Right atrium auricular region (tissue), 2 donors: Measurements from ENCODE around the gene SLC9A1. TPM values are rescaled to one million over a fixed set of nuclear protein-coding genes. Genes with fewer than 3 reads are reported as not detected.

Experiments
- DNase-seq: peaks from one replicate; pipeline ENCODE4 v3.0.0-alpha.2; 2019; ENCODE audit warnings: low spot score
- H3K27ac ChIP-seq, 2 donors: fragments of 200-600 bp; sonication (generic); 1 replicate in 1 of 2; 2 replicates in 1 of 2; pipeline ENCODE4 v1.5.1; 2016 to 2019
- H3K27me3 ChIP-seq, 2 donors: fragments of 200-600 bp; sonication (generic); one replicate each; pipeline versions ENCODE4 v1.5.1 to v1.6.0; 2017 to 2019
- H3K36me3 ChIP-seq: fragments of 200-600 bp; sonication (generic); one replicate; pipeline ENCODE4 v1.5.1; 2016
- H3K4me1 ChIP-seq, 2 donors: fragments of 200-600 bp; sonication (generic); one replicate each; pipeline versions ENCODE4 v1.5.1 to v1.6.0; 2017 to 2019
- H3K4me3 ChIP-seq, 2 donors: fragments of 200-600 bp; sonication (generic); 1 replicate in 1 of 2; 2 replicates in 1 of 2; pipeline ENCODE4 v1.5.1; 2017 to 2019; ENCODE audit warnings: mild to moderate bottlenecking in 1 of 2, moderate library complexity in 1 of 2
- H3K9me3 ChIP-seq, 2 donors: fragments of 200-600 bp; sonication (generic); one replicate each; pipeline ENCODE4 v1.5.1; 2019
- total RNA-seq, 2 donors: library from RNA; depleted of rRNA; stranded (reverse); fragments of >200 nt; gene quantifications; one replicate each; pipeline ENCODE4 v1.1.0, GENCODE V29; 2016
- TF ChIP-seq, protein P1 (sequence below), 2 donors: fragments of 200-600 bp; sonication (generic); IDR thresholded peaks; one replicate each; pipeline ENCODE4 v1.5.1; 2019; ENCODE audit warnings: antibody characterized with exemption in 2 of 2

Gene SLC9A1
- total RNA-seq, 2 donors from 2014 or later: 20.0 to 28.3 TPM

DNA sequence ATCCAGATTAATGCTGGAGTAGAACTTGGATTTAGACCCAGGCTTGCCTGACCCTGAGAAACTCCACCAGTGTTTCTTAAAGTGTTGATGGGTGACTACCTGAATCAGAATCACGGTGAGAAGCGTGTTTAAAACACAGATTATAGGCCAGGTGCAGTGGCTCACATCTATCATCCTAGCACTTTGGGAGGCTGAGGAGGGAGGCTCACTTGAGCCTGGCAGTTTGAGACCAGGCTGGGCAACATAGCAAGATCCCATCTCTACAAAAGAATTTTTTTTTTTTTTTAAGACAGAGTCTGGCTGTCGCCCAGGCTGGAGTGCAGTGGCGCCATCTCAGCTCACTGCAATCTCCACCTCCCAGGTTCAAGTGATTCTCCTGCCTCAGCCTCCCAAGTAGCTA lies 86.0 kb downstream of the SLC9A1 start:
- no peaks in the 10 kb centered on the region for H3K36me3 ChIP-seq
- no peaks in the 10 kb centered on the region for H3K9me3 ChIP-seq
- no peak overlapping the region for H3K27ac ChIP-seq
- no peak overlapping the region for H3K4me3 ChIP-seq
- H3K4me1 ChIP-seq: peaks cover 0 to 9% of the 10 kb centered on the region in 2 donors
- H3K27me3 ChIP-seq: no peaks in the 10 kb centered on the region
- TF ChIP-seq, protein P1, sequence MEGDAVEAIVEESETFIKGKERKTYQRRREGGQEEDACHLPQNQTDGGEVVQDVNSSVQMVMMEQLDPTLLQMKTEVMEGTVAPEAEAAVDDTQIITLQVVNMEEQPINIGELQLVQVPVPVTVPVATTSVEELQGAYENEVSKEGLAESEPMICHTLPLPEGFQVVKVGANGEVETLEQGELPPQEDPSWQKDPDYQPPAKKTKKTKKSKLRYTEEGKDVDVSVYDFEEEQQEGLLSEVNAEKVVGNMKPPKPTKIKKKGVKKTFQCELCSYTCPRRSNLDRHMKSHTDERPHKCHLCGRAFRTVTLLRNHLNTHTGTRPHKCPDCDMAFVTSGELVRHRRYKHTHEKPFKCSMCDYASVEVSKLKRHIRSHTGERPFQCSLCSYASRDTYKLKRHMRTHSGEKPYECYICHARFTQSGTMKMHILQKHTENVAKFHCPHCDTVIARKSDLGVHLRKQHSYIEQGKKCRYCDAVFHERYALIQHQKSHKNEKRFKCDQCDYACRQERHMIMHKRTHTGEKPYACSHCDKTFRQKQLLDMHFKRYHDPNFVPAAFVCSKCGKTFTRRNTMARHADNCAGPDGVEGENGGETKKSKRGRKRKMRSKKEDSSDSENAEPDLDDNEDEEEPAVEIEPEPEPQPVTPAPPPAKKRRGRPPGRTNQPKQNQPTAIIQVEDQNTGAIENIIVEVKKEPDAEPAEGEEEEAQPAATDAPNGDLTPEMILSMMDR (IDR thresholded peaks at IDR 0.05): no peak
- no peak for DNase-seq

DNA sequence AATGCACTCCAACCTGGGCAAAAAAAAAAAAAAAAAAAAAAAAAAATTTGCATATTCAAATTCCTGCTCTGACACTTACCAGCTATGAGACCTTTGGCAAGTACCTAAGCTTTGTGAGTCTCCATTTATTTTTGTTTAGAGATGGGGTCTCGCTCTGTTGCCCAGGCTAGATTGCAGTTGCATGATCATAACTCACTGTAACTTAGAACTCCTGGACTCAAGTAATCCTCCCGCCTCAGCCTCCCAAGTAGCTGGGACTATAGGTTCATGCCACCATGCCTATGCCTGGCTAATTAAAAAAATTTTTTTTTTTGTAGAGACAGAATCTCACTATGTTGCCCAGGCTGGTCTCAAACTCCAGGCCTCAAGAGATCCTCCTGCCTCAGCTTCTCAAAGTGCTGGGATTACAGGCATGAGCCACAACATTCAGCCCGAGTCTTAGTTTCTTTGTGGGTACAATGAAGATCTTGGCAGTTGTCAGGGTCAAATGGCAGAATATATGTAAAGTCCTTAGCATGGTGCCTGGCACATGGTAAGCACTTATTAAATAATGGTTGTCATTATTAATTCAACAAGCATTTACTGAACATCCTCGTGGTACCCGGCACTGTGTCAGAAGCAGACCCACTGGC lies 88.8 kb downstream of the SLC9A1 start:
- H3K4me1 ChIP-seq: peaks cover 0 to 6% of the 10 kb centered on the region in 2 donors
- TF ChIP-seq, protein P1 (IDR thresholded peaks at IDR 0.05): no peak
- H3K36me3 ChIP-seq: no peaks in the 10 kb centered on the region
- H3K27me3 ChIP-seq: no peaks in the 10 kb centered on the region
- no peaks in the 10 kb centered on the region for H3K9me3 ChIP-seq
- no peak overlapping the region for H3K4me3 ChIP-seq
- no peak for DNase-seq
- H3K27ac ChIP-seq: no peak overlapping the region

DNA sequence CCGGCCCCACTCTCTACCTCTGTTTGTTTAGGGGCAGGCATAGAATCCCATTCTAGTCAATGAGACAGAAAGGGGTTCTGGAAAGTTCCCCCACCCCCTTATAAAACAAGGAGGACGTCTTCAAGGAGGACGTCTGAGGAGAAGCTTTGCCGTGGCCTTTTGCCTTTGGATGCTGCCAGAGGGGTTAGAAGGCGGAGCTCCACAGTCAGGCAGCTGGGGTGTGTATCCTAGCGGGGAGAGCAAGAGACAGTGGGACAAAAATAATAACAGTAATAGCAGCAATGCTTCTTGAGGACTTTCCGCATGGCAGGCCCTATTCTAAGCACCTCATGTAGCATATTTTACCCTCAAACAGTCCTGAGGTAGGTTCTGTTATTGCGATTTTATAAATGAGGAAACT lies 94.0 kb downstream of the SLC9A1 start:
- no peaks in the 10 kb centered on the region for H3K27me3 ChIP-seq
- DNase-seq: no peak

DNA sequence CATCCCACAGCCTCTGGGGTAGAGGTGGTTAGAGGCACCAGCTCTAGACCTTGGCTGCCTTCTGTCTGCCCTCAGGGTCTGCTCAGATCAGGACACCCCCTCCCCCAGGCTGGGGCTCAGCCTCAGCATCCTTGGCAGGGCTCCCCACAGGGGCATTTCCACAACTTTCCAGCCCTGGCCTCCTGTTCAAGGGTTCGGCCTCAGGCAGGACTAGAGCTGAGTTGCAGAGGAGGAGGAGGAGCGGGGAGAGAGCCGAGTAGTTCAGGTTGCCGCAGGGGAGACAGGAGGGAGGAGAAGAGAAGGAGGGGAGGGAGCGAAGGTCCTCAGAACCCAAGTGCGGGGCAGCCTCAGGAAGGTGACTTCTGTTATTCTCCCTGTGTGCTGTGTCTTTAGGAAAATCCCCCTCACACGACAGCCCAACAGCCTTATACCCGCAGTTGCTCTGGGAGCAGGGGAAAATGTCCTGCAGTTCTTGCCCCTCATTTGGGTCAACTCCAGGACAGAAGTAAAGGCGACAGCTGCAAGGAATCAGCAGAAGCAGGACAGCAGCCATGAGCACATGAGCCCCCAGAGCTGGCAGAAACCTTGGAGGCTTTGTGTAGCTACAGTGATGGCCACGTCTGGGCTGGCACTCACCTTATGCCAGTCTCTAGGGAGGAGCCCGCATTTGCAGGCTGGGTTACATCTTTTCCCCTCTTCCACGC lies 95.8 kb downstream of the SLC9A1 start:
- DNase-seq: no peak
- Histone ChIP-seq H3K36me3 (no peaks in the 10 kb centered on the region), H3K4me1 (no peaks in the 10 kb centered on the region), H3K27me3 (no peaks in the 10 kb centered on the region), H3K27ac (no peak overlapping the region), H3K9me3 (no peaks in the 10 kb centered on the region), H3K4me3 (no peak overlapping the region)
- TF ChIP-seq, protein P1 (IDR thresholded peaks at IDR 0.05): no peak

More for the DNA sequence above, 94.0 kb downstream of the SLC9A1 start:
- Histone ChIP-seq H3K4me1 (no peaks in the 10 kb centered on the region), H3K9me3 (no peaks in the 10 kb centered on the region), H3K4me3 (no peak overlapping the region), H3K27ac (no peak overlapping the region), H3K36me3 (no peaks in the 10 kb centered on the region)
- TF ChIP-seq, protein P1 (IDR thresholded peaks at IDR 0.05): no peak

DNA sequence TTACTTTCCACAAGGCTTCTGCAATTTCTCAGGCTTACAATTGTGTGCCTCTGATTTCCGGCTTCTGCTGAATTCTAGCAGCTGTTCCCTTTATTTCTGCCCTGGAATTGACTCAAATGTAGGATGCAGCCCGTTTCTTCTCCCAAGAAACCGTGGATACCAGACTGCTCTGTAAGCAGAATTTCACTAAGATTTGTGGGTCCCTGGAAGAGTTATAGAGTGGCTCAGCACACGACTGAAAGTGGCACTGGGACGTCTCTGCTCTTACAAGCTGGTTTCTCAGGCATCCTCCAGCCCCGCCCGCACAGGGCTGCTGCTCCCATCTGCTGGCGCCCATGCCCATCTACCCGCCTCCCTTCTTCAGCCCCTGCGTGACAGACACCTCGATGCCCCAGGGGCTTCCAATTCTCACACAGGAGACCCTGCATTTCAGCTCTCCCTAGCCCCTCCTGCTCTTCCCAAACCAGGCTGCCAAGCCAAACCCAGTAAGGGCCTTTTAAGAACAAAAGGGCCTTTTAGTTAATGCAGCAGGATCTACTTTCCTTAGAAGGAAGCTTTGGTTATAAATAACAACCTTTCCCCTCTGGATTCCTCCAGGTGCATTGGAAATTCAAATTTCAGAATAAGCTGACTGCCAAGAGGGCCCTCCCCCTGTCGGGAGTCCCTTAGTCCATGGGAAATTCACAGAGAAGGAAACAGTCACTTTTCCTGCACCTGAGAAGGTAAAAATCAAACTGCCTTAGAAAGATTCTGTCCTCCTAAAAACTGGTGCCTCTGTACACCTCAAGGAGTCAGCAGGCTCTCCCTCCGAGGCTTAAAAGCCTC lies 96.9 kb downstream of the SLC9A1 start:
- no peak for DNase-seq
- no peaks in the 10 kb centered on the region for H3K9me3 ChIP-seq
- TF ChIP-seq, protein P1 (IDR thresholded peaks at IDR 0.05): no peak
- H3K36me3 ChIP-seq: no peaks in the 10 kb centered on the region
- H3K27ac ChIP-seq: no peak overlapping the region
- H3K4me1 ChIP-seq: no peaks in the 10 kb centered on the region
- no peaks in the 10 kb centered on the region for H3K27me3 ChIP-seq
- H3K4me3 ChIP-seq: no peak overlapping the region
